Adrenal gland (tissue), 12 donors: ENCODE measurements around the gene CFAP251. TPM values are rescaled to one million over a fixed set of nuclear protein-coding genes. Genes with fewer than 3 reads are reported as not detected.
"Not testable (repeated sequence)": the region's sequence is repeated elsewhere in the genome, so short reads cannot be mapped to it uniquely, and the experiment has no call there.

Experiments used
- DNase-seq, 7 donors: peaks; one replicate each; pipeline ENCODE4 v3.0.0-alpha.2; 2019 to 2020
- H3K27ac ChIP-seq, 5 donors: fragments of 200-600 bp; sonication (generic) in 4 of 5; 1 replicate in 3 of 5; 2 replicates in 2 of 5; pipeline versions ENCODE4 v1.5.1 to v1.8.0; 2016 to 2020; ENCODE audit warnings: mild to moderate bottlenecking in 1 of 5
- H3K27me3 ChIP-seq: fragments of 200-600 bp; 2 replicates; pipeline ENCODE4 v1.8.0; 2021
- H3K36me3 ChIP-seq, 2 donors: fragments of 200-600 bp; replicated peaks in 1 of 2; 1 replicate in 1 of 2; 2 replicates in 1 of 2; pipeline versions ENCODE4 v1.5.1 to v1.8.0; 2018 to 2022
- H3K4me1 ChIP-seq, 2 donors: fragments of 200-600 bp; replicated peaks in 1 of 2; 1 replicate in 1 of 2; 2 replicates in 1 of 2; pipeline versions ENCODE4 v1.5.1 to v1.8.0; 2018 to 2021
- H3K4me3 ChIP-seq, 4 donors: fragments of 200-600 bp; sonication (generic) in 3 of 4; one replicate each; pipeline ENCODE4 v1.5.1; 2016 to 2018
- H3K9me3 ChIP-seq, 3 donors: fragments of 200-600 bp; sonication (generic) in 1 of 3; replicated peaks in 1 of 3; 1 replicate in 2 of 3; 2 replicates in 1 of 3; pipeline versions ENCODE4 v1.5.1 to v1.8.0; 2016 to 2021
- CTCF ChIP-seq, 6 experiments: fragments of 450-650 bp in 4 of 6; fragments of 200-600 bp in 2 of 6; sonication (generic) in 1 of 6; IDR thresholded peaks; 1 replicate in 5 of 6; 2 replicates in 1 of 6; pipeline versions ENCODE4 v1.5.1 to v1.8.0; 2016 to 2021; ENCODE audit warnings: antibody characterized with exemption in 6 of 6, mild to moderate bottlenecking in 2 of 6, moderate library complexity in 1 of 6
- POLR2A ChIP-seq, 2 donors: fragments of 450-650 bp; IDR thresholded peaks; one replicate each; pipeline ENCODE4 v1.6.1; 2017; ENCODE audit warnings: antibody characterized with exemption in 2 of 2, mild to moderate bottlenecking in 2 of 2, moderate library complexity in 1 of 2
- WGBS, 4 donors: extraction: QIAGEN DNeasy Blood & Tissue Kit in 2 of 4; methylation state at CpG; one replicate each; pipeline versions ENCODE4 v1.1.5 to v1.1.7; 2013 to 2017; 5-methylcytosine and 5-hydroxymethylcytosine counted together
- intact Hi-C, 2 donors: fragments of 100-400 bp; cut with DNase I; formaldehyde crosslinking; loops; one replicate each; pipeline versions ENCODE4 v1.14.1 to v1.15.0; 2022 to 2023
- polyA plus RNA-seq, 3 donors: library from polyadenylated mRNA; stranded (reverse); fragments of 200-250 nt in 2 of 3; fragments of 350-450 nt in 1 of 3; fragmentation: Illumina TruSeq in 1 of 3; extraction: RNeasy Lipid Tissue Mini Kit (QIAGEN cat#74804) in 1 of 3; gene quantifications; one replicate each; pipeline ENCODE4 v1.2.3, GENCODE V29; 2013 to 2014
- total RNA-seq, 9 donors: library from RNA; depleted of rRNA in 4 of 9; stranded (reverse); fragments of >200 nt in 4 of 9; fragments of 120-200 nt in 1 of 9; fragmentation: NEBNext Ultra II Directional in 1 of 9; extraction: Animal tissue kit (Norgen Biotek cat#: 25700) in 1 of 9; gene quantifications; one replicate each; pipeline versions ENCODE4 v1.1.0 to v1.2.4, GENCODE V29; 2013 to 2023
- donor health status: healthy with polysubstance abuse.
- donor health status: Bipolar disorder and iron deficiency.
- donor health status: DM: yes; HTN: yes; CAD: no.
- donor health status: DM: no; HTN: no; CAD: no.
- donor health status: DM: no; HTN: no; CAD: no.
- donor health status: DM: yes; HTN: yes; CAD: no.

Gene CFAP251
- total and polyA plus RNA-seq, 12 donors, result 0.30 to 11.6 (median 2.7) TPM

- H3K27ac ChIP-seq, result no peak overlapping the region
- peaks cover 0 to 7% of the 10 kb centered on the region in 2 donors for H3K36me3 ChIP-seq
- no peaks in the 10 kb centered on the region for H3K9me3 ChIP-seq
- 85 to 94% (median 88%) methylated on average over 8 of the region's 8 CpGs for WGBS, 4 donors
- TF ChIP-seq POLR2A (IDR thresholded peaks at IDR 0.05) (no peak), CTCF (IDR thresholded peaks at IDR 0.05) (no peak)
- no peak overlapping the region for H3K4me3 ChIP-seq
- peaks cover 4 to 6% of the 10 kb centered on the region in 2 donors for H3K4me1 ChIP-seq
- DNase-seq, result no peak
- no peaks in the 10 kb centered on the region for H3K27me3 ChIP-seq
- intact Hi-C loops, result no loop called here
Observed at GRCh38 chr12:122035292-122035691, 116.9 kb downstream of the CFAP251 start.

GRCh38 chr12:122036153-122036552, 117.8 kb downstream of the CFAP251 start:
- H3K36me3 ChIP-seq, result peaks cover 0 to 7% of the 10 kb centered on the region in 2 donors
- intact Hi-C loops, result no loop called here
- H3K9me3 ChIP-seq, result no peaks in the 10 kb centered on the region
- no peak for DNase-seq
- H3K4me1 ChIP-seq, result no peaks in the 10 kb centered on the region
- H3K27ac ChIP-seq, result no peak overlapping the region
- H3K4me3 ChIP-seq, result no peak overlapping the region
- WGBS, 4 donors, result 89 to 94% (median 91%) methylated on average over 6 of the region's 6 CpGs
- TF ChIP-seq CTCF (IDR thresholded peaks at IDR 0.05) (no peak), POLR2A (IDR thresholded peaks at IDR 0.05) (no peak)
- no peaks in the 10 kb centered on the region for H3K27me3 ChIP-seq

DNA sequence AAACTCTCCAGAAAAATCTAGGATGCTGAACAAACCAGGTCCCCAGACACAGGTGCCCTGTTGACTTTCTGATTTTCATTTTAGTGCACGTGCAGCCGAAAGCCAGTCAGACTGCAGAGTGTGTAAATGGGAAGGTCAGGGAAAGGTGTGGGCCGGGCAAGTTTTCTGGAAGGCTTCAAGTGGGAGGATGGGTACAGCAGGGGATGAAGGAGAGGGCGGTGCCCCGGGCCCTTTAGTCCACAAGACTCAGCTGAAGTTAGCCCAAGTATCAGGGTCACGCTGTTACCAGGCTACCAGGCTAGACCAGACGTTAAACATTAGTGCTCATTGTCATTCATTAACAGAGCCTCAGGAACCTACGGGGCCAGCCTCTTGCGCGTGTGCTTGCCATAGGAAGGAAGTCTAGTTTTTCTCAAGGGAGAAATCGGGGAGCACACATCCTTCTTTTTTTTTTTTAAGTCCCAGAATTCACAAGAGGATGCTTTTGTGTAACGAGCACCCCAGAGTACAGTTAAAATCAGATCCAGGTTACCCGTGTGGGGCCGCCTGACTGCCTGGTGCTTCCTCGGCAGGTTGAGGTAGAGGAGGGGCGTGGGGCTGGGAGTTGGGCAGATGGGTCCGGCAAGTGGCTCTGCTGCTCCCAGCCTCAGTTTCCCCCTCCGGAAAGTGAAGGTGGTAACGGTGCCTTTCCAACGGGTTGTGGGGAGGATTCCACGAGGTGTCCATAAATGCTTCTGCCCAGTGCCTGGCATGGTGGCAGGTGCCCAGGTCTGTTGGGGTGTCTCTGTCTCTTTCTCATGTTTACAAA, 122.4 kb downstream of the CFAP251 start:
- WGBS, 4 donors, result 87 to 92% (median 90%) methylated on average over 19 to 21 of the region's 21 CpGs
- H3K27me3 ChIP-seq, result no peaks in the 10 kb centered on the region
- no peak for TF ChIP-seq CTCF (IDR thresholded peaks at IDR 0.05)
- TF ChIP-seq POLR2A (IDR thresholded peaks at IDR 0.05), result no peak
- no peaks in the 10 kb centered on the region for H3K9me3 ChIP-seq
- no peak overlapping the region for H3K27ac ChIP-seq
- H3K36me3 ChIP-seq, result peaks cover 0 to 14% of the 10 kb centered on the region in 2 donors
- no peak for DNase-seq
- no peaks in the 10 kb centered on the region for H3K4me1 ChIP-seq
- H3K4me3 ChIP-seq, result no peak overlapping the region
- intact Hi-C loops, result no loop called here

DNA sequence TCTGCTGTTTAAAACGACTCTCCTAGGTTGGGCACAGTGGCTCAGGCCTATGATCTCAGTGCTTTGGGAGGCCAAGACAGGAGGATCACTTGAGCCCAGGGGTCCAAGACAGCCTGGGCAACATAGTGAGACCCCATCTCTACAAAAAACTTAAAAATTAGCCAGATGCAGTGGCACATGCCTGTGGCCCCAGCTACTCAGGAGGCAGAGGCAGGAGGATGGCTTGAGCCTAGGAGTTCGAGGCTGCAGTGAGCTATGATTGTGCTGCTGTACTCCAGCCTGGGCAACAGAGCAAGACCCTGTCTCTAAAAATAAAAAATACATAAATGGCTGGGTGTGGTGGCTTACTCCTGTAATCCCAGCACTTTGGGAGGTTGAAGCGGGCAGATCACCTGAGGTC, 123.1 kb downstream of the CFAP251 start:
- H3K4me1 ChIP-seq, H3K4me3 ChIP-seq, H3K27ac ChIP-seq, intact Hi-C loops, H3K27me3 ChIP-seq, DNase-seq, H3K9me3 ChIP-seq, H3K36me3 ChIP-seq: not testable (repeated sequence)
- 91 to 100% (median 97%) methylated on average over 1 to 3 of the region's 3 CpGs for WGBS, 4 donors

DNA sequence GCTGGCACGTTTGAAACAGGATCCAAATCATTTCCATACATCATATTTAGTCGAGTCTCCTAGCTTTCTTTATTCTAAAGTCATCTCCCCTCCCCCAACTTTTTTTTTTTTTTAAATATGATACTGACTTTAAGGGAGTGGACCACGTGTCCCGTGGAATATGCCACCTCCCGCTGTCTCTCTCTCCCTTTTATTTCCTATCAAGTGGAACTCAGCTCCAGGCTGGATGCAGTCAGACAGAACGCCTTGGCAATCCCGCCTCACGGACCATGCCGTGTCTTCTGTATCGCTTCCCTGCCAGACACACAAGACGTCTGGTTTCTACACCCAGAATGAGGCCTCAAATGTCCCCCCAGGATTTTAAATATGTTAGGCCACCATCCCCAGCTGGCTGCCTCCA, 124.5 kb downstream of the CFAP251 start:
- no peaks in the 10 kb centered on the region for H3K4me1 ChIP-seq
- no peak for DNase-seq
- peaks cover 0 to 7% of the 10 kb centered on the region in 2 donors for H3K36me3 ChIP-seq
- no peak overlapping the region for H3K4me3 ChIP-seq
- no peak for TF ChIP-seq POLR2A (IDR thresholded peaks at IDR 0.05)
- TF ChIP-seq CTCF (IDR thresholded peaks at IDR 0.05), result no peak
- H3K9me3 ChIP-seq, result no peaks in the 10 kb centered on the region
- 85 to 91% (median 88%) methylated on average over 11 of the region's 11 CpGs for WGBS, 4 donors
- H3K27me3 ChIP-seq, result no peaks in the 10 kb centered on the region
- intact Hi-C loops, result no loop called here
- no peak overlapping the region for H3K27ac ChIP-seq
